ENCODE results near the gene VWA2.

DNA sequence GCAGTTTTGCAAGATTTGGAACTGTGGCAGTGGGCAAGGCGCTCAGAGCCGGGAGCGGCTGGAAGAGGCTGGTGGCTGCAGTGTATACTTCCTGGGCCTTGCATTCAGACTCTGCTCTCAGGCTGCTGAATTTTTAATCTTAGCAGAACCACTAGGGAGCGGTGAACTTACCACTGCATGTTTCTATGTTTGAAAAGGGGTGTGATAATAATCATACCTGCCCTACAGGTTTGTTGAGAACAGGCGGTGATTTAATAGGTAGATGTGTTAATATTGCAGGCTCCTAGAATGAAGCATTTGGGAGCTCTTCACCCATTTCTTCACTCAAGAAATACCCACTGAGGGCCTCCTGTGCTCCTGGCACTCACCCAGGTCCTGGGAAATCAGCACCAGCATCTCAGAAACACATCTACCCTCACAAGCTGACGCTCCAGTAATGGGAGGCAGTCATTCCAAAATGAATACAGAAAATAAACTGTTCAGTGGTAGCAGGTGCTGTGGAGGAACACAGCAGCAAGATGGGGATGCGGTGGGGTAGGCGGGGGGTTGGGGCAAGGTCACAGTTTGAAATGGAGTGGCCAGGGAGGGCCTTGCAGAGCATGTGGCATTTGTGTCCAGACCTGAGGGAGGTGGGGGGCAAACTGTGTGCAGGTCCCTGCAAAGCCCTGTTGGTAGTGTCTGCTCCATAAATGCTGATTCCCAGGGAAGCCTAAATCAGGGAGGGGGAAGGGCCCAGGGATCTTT lies 41.0 kb downstream of the VWA2 start:
- no peak for TF ChIP-seq GATA3 (IDR thresholded peaks at IDR 0.05; ENCODE audit: low read depth, low read length)
- no peak for TF ChIP-seq GATA2 (IDR thresholded peaks at IDR 0.05; ENCODE audit: low read depth, low read length)

All from SH-SY5Y (cell line).